Mucosa of descending colon (tissue), 3 donors: ENCODE results near the gene RUSC2. TPM values are rescaled to one million over a fixed set of nuclear protein-coding genes. Genes with fewer than 3 reads are reported as not detected.

ENCODE experiments used
- ATAC-seq: fragments of 200-7000 bp; cut with Tn5 transposase; one replicate; pipeline ENCODE4 v1.9.1; 2020; ENCODE audit warnings: mild to moderate bottlenecking, moderate library complexity
- DNase-seq, 3 donors: peaks; one replicate each; pipeline ENCODE4 v3.0.0-alpha.2; 2020
- H3K36me3 ChIP-seq: fragments of 200-600 bp; one replicate; pipeline ENCODE4 v1.8.0; 2021; ENCODE audit warnings: low read depth, mild to moderate bottlenecking
- H3K4me1 ChIP-seq: fragments of 200-600 bp; one replicate; pipeline ENCODE4 v1.8.0; 2021; ENCODE audit warnings: low read depth, mild to moderate bottlenecking
- H3K4me3 ChIP-seq: fragments of 200-600 bp; one replicate; pipeline ENCODE4 v1.8.0; 2021; ENCODE audit warnings: mild to moderate bottlenecking
- H3K9me3 ChIP-seq: fragments of 200-600 bp; one replicate; pipeline ENCODE4 v1.8.0; 2021; ENCODE audit warnings: mild to moderate bottlenecking
- CTCF ChIP-seq: fragments of 200-600 bp; IDR thresholded peaks from one replicate; pipeline ENCODE4 v1.8.0; 2022; ENCODE audit warnings: antibody characterized with exemption, mild to moderate bottlenecking
- intact Hi-C, 2 donors: fragments of 100-400 bp; cut with DNase I in 1 of 2; cut with micrococcal nuclease in 1 of 2; formaldehyde crosslinking; loops; one replicate each; pipeline versions ENCODE4 v1.11.0 to v1.11.1; 2022; cut with DNase I, micrococcal nuclease
- total RNA-seq, 3 donors: library from RNA; stranded (reverse); fragmentation: NEBNext Ultra II Directional in 2 of 3; extraction: Animal tissue kit (Norgen Biotek cat#: 25700) in 2 of 3; gene quantifications; one replicate each; pipeline versions ENCODE4 v1.2.1 to v1.2.4, GENCODE V29; 2021 to 2023
- donor health status: DM: no; HTN: no; CAD: no; lungs with moderate emphysema.
- donor health status: DM: no; HTN: no; CAD: no.
- donor health status: DM: no; HTN: yes; CAD: no.

The RUSC2 gene
- total RNA-seq, 3 donors from 2014 or later = 1.6 to 60.5 (median 6.6) TPM

GRCh38 chr9:35501946-35502345 lies 12.0 kb downstream of the RUSC2 start:
- no peak for TF ChIP-seq CTCF
- Histone ChIP-seq H3K4me3 (no peak overlapping the region), H3K9me3 (no peaks in the 10 kb centered on the region), H3K4me1 (no peaks in the 10 kb centered on the region), H3K36me3 (no peaks in the 10 kb centered on the region)
- intact Hi-C loops = no loop called here
- ATAC-seq (no peak), DNase-seq (no peak)

- intact Hi-C loops = no loop called here
- Histone ChIP-seq H3K36me3 (no peaks in the 10 kb centered on the region), H3K4me3 (no peak overlapping the region), H3K9me3 (no peaks in the 10 kb centered on the region), H3K4me1 (no peaks in the 10 kb centered on the region)
- TF ChIP-seq CTCF = no peak
- no peak for ATAC-seq
- DNase-seq = no peak
Measured at GRCh38 chr9:35506359-35506758, 16.4 kb downstream of the RUSC2 start.

- no peak for TF ChIP-seq CTCF
- ATAC-seq = no peak
- no peak for DNase-seq
- no peak overlapping the region for H3K4me3 ChIP-seq
- no peaks in the 10 kb centered on the region for H3K4me1 ChIP-seq
- no peaks in the 10 kb centered on the region for H3K9me3 ChIP-seq
- H3K36me3 ChIP-seq = no peaks in the 10 kb centered on the region
- intact Hi-C loops = no loop called here
Measured at GRCh38 chr9:35508069-35508468, 18.2 kb downstream of the RUSC2 start.

- no peaks in the 10 kb centered on the region for H3K36me3 ChIP-seq
- H3K9me3 ChIP-seq = no peaks in the 10 kb centered on the region
- no peaks in the 10 kb centered on the region for H3K4me1 ChIP-seq
- no peak overlapping the region for H3K4me3 ChIP-seq
- DNase-seq (no peak), ATAC-seq (no peak)
- TF ChIP-seq CTCF = no peak
- intact Hi-C loops = no loop called here
Measured at GRCh38 chr9:35510383-35510753, 20.5 kb downstream of the RUSC2 start.

- no peaks in the 10 kb centered on the region for H3K9me3 ChIP-seq
- intact Hi-C loops = no loop called here
- no peaks in the 10 kb centered on the region for H3K4me1 ChIP-seq
- no peak for TF ChIP-seq CTCF
- DNase-seq (peak; percentile 52 to 64 (median 58)), ATAC-seq (peak; percentile 96)
- no peaks in the 10 kb centered on the region for H3K36me3 ChIP-seq
- H3K4me3 ChIP-seq = no peak overlapping the region
Measured at GRCh38 chr9:35510754-35511428, 21.0 kb downstream of the RUSC2 start.

GRCh38 chr9:35511453-35511852 lies 21.5 kb downstream of the RUSC2 start:
- Histone ChIP-seq H3K4me3 (no peak overlapping the region), H3K9me3 (no peaks in the 10 kb centered on the region), H3K4me1 (no peaks in the 10 kb centered on the region), H3K36me3 (no peaks in the 10 kb centered on the region)
- DNase-seq (no peak), ATAC-seq (no peak)
- intact Hi-C loops = no loop called here
- TF ChIP-seq CTCF = no peak
